Small intestine (tissue), 7 donors: ENCODE data around the gene MDM2. TPM values are rescaled to one million over a fixed set of nuclear protein-coding genes. Genes with fewer than 3 reads are reported as not detected.

Experiments used
- DNase-seq, 2 donors: peaks; one replicate each; pipeline versions ENCODE4 v3.0.0 to v3.0.0-alpha.2; 2013
- FAIRE-seq: peaks from 2 replicates; lab custom pipeline; 2012; peaks lifted over from hg19 to GRCh38; lab: Jason Lieb, UNC
- H3K27ac ChIP-seq, 3 donors: one replicate each; pipeline ENCODE4 v1.5.1; 2013; ENCODE audit warnings: low read length in 2 of 3, mild to moderate bottlenecking in 2 of 3, control low read depth in 1 of 3, inconsistent platforms in 1 of 3, low read depth in 1 of 3, moderate library complexity in 1 of 3
- H3K27me3 ChIP-seq, 3 donors: one replicate each; pipeline ENCODE4 v1.6.1; 2013; ENCODE audit warnings: low read length in 3 of 3, inconsistent platforms in 1 of 3; ENCODE audit not compliant: control insufficient read depth in 3 of 3, insufficient read depth in 3 of 3
- H3K36me3 ChIP-seq, 3 donors: one replicate each; pipeline ENCODE4 v1.6.1; 2013; ENCODE audit warnings: low read length in 3 of 3, inconsistent platforms in 1 of 3, low read depth in 1 of 3, mild to moderate bottlenecking in 1 of 3, moderate library complexity in 1 of 3; ENCODE audit not compliant: control insufficient read depth in 3 of 3, insufficient read depth in 2 of 3
- H3K4me1 ChIP-seq, 3 donors: one replicate each; pipeline ENCODE4 v1.6.1; 2013; ENCODE audit warnings: low read length in 2 of 3, inconsistent platforms in 1 of 3, low read depth in 1 of 3, mild to moderate bottlenecking in 1 of 3, moderate library complexity in 1 of 3; ENCODE audit not compliant: control insufficient read depth in 3 of 3, insufficient read depth in 2 of 3
- H3K4me3 ChIP-seq, 3 donors: one replicate each; pipeline ENCODE4 v1.5.1; 2013; ENCODE audit warnings: low read length in 3 of 3, control low read depth in 1 of 3, inconsistent platforms in 1 of 3, low read depth in 1 of 3, mild to moderate bottlenecking in 1 of 3, moderate library complexity in 1 of 3
- H3K9me3 ChIP-seq, 2 donors: one replicate each; pipeline ENCODE4 v1.6.1; 2013; ENCODE audit warnings: low read depth in 1 of 2, low read length in 1 of 2; ENCODE audit not compliant: control insufficient read depth in 2 of 2, insufficient read depth in 1 of 2
- WGBS, 3 donors: extraction: QIAGEN DNeasy Blood & Tissue Kit; methylation state at CpG; one replicate each; pipeline ENCODE4 v1.1.7; 2013; 5-methylcytosine and 5-hydroxymethylcytosine counted together
- polyA plus RNA-seq, 4 donors: library from polyadenylated mRNA; stranded (reverse) in 3 of 4; unstranded in 1 of 4; fragments of 200-250 nt in 3 of 4; fragments of 120-200 nt in 1 of 4; gene quantifications; one replicate each; pipeline versions ENCODE4 v1.2.1 to v1.2.3, GENCODE V29; 2013
- donor health status: healthy with polysubstance abuse.
- donor health status: control.
- donor health status: control.
- donor health status: Bipolar disorder and iron deficiency.
- donor health status: healthy.

MDM2 gene
- polyA plus RNA-seq, 4 donors = 20.8 to 44.1 (median 29.6) TPM

DNA sequence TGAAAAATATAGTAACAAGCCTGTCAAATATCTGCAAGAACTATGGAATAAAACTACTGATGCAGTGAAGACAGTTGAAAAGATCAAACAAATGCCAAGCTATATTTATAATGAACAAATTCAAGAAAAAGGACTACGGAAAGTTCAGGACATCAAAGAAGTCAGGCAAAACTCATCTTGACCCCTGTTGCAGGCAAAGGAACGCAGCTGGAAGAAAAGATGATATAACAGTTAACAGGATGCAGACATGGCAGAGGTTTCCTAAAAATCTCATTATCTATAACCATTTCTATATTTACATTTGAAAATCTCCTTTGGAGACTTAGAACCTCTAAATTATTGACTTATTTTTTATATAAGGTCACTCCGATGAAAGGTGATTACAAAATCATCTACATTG, 34.1 kb downstream of the MDM2 start:
- Histone ChIP-seq H3K27ac (no peak overlapping the region), H3K4me3 (no peak overlapping the region), H3K36me3 (peaks cover 13 to 27% (median 14%) of the 10 kb centered on the region in 3 donors), H3K4me1 (peaks cover 0 to 3% (median 0%) of the 10 kb centered on the region in 3 donors), H3K9me3 (no peaks in the 10 kb centered on the region), H3K27me3 (no peaks in the 10 kb centered on the region)
- FAIRE-seq = no peak
- WGBS, 3 donors = 92 to 97% (median 95%) methylated on average over 3 of the region's 3 CpGs
- DNase-seq = no peak

DNA sequence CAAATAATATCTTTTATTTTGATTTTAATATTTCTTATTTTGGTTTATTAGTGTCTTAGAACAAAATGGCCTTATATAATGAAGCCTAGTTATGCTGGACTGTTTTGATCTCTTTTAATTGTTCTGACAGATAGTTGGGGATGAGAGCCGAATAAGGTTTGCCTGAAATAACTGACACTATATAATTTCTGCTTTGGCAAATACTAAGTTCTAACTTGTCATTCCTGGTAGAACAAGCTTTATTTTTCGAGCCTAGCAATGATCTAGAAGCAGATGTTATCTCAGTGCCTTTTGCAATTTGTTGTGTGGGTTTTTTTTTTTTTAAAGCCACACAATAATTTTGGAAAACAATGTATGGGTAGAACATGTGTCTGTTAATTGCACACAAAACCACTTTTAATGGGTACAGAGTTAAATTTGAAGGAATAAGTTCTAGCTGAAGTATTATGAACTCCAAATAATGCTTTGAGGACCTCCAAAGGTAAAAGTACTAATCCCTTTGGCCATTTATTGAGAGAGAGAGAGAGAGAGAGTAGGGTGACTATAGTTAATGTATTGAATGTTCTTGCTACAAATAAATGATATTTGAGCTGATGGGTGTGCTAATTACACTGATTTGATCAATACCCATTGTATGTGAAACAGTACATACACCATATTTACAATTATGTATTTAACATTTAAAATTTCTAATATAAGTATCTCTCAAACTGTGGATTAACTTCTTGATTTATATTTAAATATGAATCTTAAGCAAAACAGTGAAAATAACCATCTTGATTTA, 35.0 kb downstream of the MDM2 start:
- Histone ChIP-seq H3K4me3 (no peak overlapping the region), H3K9me3 (no peaks in the 10 kb centered on the region), H3K27me3 (no peaks in the 10 kb centered on the region), H3K4me1 (peaks cover 0 to 3% (median 0%) of the 10 kb centered on the region in 3 donors), H3K27ac (no peak overlapping the region), H3K36me3 (peaks cover 11 to 23% (median 12%) of the 10 kb centered on the region in 3 donors)
- peak; percentile 53 for FAIRE-seq
- WGBS, 3 donors = 71 to 84% (median 83%) methylated on average over 2 of the region's 2 CpGs
- no peak for DNase-seq

DNA sequence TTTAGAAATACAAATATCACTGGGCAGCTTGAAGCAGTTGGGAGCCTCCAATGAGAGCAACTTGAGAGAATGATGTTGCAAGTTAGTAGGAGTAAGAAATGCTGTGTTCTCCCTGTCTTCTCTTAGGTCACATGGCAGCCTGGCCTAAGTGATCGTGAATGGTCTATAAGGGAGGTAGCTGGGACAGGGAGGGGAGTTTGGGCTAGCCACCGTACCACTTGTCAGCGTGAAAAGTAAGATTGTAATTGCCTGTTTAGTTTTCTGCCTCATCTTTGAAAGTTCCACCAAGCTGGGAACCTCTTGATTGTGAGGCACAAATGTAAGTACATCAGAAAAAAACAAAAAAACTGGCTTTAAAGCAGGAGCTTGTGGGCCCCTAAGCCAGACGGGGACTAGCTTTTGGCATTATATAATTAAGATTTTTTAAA, 36.4 kb downstream of the MDM2 start:
- FAIRE-seq (no peak), DNase-seq (no peak)
- Histone ChIP-seq H3K4me3 (no peak overlapping the region), H3K9me3 (no peaks in the 10 kb centered on the region), H3K27me3 (no peaks in the 10 kb centered on the region), H3K27ac (no peak overlapping the region), H3K4me1 (peaks cover 0 to 3% (median 0%) of the 10 kb centered on the region in 3 donors), H3K36me3 (peaks cover 6 to 23% (median 8%) of the 10 kb centered on the region in 3 donors)
- 91 to 97% (median 95%) methylated on average over 4 of the region's 4 CpGs for WGBS, 3 donors

DNA sequence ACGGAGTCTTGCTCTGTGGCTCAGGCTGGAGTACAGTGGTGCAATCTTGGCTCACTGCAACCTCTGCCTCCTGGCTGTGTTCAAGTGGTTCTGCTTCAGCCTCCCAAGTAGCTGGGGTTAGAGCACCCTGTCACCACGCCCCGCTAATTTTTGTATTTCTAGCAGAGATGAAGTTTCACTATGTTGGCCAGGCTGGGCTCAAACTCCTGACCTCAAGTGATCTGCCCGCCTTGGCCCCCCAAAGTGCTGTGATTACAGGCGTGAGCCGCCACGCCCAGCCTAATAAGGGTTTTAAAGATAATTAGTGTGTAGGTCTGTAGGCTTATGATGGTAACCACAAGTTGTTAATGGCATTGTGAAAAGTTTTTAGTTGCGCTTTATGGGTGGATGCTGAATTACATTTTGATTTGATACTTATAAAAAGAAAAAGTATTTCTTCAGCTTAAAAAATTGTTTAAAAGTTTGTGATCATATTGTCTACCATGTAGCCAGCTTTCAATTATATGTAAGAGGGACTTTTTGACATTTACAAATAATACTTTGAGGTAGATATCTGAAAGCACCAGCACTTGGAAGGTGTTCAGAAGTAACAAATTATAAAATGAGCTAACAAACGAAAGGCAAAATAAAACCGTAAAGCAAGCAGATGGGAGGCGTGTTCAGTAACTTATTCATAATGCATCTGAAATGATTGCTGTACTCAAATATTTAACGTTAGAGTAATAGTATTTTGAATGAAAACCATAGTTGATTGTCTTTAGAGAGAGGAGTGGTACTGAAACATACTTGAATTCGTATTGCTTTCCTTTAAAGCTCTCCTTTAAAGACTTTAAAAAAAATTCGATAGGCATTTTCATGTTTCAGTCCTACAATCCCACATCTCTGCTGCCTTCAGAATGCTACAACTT, 37.1 kb downstream of the MDM2 start:
- FAIRE-seq = no peak
- Histone ChIP-seq H3K27ac (no peak overlapping the region), H3K27me3 (no peaks in the 10 kb centered on the region), H3K4me3 (no peak overlapping the region), H3K36me3 (peaks cover 4 to 22% (median 5%) of the 10 kb centered on the region in 3 donors), H3K9me3 (no peaks in the 10 kb centered on the region), H3K4me1 (peaks cover 0 to 6% (median 0%) of the 10 kb centered on the region in 3 donors)
- 77 to 84% (median 80%) methylated on average over 14 of the region's 14 CpGs for WGBS, 3 donors
- no peak for DNase-seq

DNA sequence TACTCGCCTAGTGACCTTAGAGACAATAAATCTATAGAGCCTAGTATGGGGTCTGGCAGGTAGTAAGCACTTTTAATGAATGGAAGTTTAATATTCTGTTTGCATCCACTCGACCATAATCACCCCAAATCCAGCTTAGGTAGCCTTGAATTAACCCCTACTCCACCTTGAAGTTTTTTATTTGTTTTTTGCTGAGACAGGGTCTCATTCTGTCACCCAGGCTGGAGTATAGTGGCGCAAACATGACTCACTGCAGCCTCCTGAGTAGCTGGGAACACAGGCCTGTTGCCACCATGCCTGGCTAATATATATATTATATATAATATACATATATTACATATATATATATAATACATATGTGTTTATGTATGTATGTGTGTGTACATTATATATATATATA, 38.8 kb downstream of the MDM2 start:
- Histone ChIP-seq H3K9me3 (no peaks in the 10 kb centered on the region), H3K27me3 (no peaks in the 10 kb centered on the region), H3K4me1 (peaks cover 0 to 13% (median 0%) of the 10 kb centered on the region in 3 donors), H3K4me3 (no peak overlapping the region), H3K27ac (no peak overlapping the region), H3K36me3 (peaks cover 0 to 9% (median 1%) of the 10 kb centered on the region in 3 donors)
- 71 to 79% (median 74%) methylated on average over 3 of the region's 3 CpGs for WGBS, 3 donors
- DNase-seq (no peak), FAIRE-seq (no peak)

DNA sequence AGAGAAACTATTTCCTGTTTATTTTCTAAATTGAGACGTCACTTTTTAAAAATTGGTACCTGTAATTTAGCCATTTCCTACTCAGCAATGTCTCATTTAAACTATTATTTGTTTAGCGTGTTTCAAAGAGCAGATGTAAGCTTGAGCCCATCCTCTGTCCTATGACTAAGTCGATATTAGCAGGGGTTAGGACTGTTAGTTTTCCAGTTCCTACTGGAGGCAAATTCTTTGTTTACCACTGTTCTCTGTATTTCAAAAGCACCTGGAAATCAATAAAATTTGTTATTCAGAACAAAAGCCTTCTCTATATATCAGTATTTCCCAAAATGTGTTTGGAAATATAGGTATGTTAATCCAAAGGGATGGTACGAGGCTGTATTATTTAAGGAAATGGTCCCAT, 42.4 kb downstream of the MDM2 start:
- FAIRE-seq = no peak
- 42 to 57% (median 52%) methylated on average over 4 of the region's 4 CpGs for WGBS, 3 donors

DNA sequence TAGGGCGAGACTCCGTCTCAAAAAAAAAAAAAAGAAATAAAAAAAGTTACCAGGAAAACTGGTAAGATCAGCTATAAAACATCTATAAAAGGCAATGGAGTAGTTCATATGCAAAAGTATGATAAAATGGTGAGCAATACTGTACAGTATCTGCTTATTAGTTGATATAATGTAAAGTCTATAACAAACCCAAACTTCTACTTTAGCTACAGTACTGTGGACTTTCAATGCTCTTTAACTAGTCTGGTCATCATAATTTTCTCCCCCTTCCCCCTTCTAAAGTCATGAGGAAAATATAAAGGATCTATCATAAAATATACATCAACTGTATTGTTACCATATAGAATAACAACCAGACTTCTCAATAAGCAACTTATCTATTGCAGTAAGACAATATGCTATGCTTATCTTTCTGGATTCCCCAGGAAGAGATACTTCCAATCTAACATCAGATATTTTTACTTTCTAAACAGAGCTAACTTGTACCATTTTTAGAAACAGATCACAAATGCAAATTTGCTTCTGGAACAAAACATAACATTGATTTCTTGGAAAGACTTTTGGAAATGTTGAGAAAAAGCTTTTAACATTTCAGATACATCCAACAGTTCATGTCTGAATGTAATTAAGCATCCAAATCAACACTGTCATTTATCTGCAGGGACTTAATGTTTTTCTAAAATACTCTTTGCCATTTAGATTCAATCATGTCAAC, 43.8 kb downstream of the MDM2 start:
- 79 to 86% (median 81%) methylated on average over 2 of the region's 2 CpGs for WGBS, 3 donors
- no peaks in the 10 kb centered on the region for H3K9me3 ChIP-seq
- H3K36me3 ChIP-seq = peaks cover 0 to 3% (median 0%) of the 10 kb centered on the region in 3 donors
- no peak overlapping the region for H3K27ac ChIP-seq
- DNase-seq (no peak), FAIRE-seq (no peak)
- no peak overlapping the region for H3K4me3 ChIP-seq
- peaks cover 0 to 13% (median 0%) of the 10 kb centered on the region in 3 donors for H3K4me1 ChIP-seq
- no peaks in the 10 kb centered on the region for H3K27me3 ChIP-seq

More for the DNA sequence above, 42.4 kb downstream of the MDM2 start:
- no peaks in the 10 kb centered on the region for H3K27me3 ChIP-seq
- DNase-seq = peak in 1 of 2 donors; percentile 27
- H3K4me1 ChIP-seq = peaks cover 0 to 16% (median 0%) of the 10 kb centered on the region in 3 donors
- H3K9me3 ChIP-seq = no peaks in the 10 kb centered on the region
- H3K36me3 ChIP-seq = peaks cover 0 to 4% (median 0%) of the 10 kb centered on the region in 3 donors
- peak overlapping the region in 1 of 3 donors; percentile 42 for H3K27ac ChIP-seq
- H3K4me3 ChIP-seq = no peak overlapping the region
